ENCODE data around the gene LPP. TPM values are rescaled to one million over a fixed set of nuclear protein-coding genes. Genes with fewer than 3 reads are reported as not detected.

The LPP gene
- total and polyA plus RNA-seq, 2 of the 4 experiments (the other 2 are of a cell fraction): 16.0 to 130 TPM

DNA sequence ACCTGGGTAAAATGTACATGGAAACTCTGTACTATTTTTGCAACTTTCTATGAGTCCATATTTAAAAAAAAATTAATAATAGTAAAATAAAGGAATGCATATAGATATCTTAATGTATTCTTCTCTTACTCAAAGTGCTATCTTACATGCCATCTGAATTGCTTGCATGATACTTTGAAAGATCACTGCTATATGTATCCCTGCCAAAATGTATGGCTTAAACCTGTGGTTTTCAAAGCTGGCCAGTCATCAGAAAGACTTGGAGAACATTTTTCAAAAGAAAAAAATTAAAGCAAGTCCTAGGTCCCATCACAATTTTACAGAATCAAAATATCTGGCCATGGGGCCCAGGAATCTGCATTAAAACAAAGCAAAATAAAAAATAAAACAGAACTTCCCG, 262.1 kb downstream of the LPP start:
- CTCF ChIA-PET: interaction anchor here (0.7 kb wide), 1 partner anchor 409 kb away, joined by 3 read pairs; no protein-coding TSS in a partner anchor
- Histone ChIP-seq H2AK5ac (ENCODE audit: low read depth, low read length) (no peak overlapping the region), H2BK15ac (ENCODE audit: low read depth, low read length) (no peak overlapping the region), H2BK120ac (ENCODE audit: low read depth, low read length) (no peak overlapping the region), H3K56ac (ENCODE audit: extremely low read depth, insufficient read depth, low read length) (no peak overlapping the region), H4K8ac (ENCODE audit: low read depth in 2 of 2, low read length in 2 of 2) (no peak overlapping the region), H3K4me2 (ENCODE audit: low read depth, low read length) (no peak overlapping the region), H3K4ac (ENCODE audit: low read depth, low read length) (no peak overlapping the region), H2BK5ac (ENCODE audit: low read depth, low read length, poor library complexity, severe bottlenecking) (no peak overlapping the region), H4K91ac (ENCODE audit: insufficient read depth, low read depth, low read length) (no peak overlapping the region), H3K9me3 (ENCODE audit: control insufficient read depth, insufficient read depth, low read length) (no peaks in the 10 kb centered on the region), H3K14ac (replicated peaks; ENCODE audit: low read depth, low read length) (no peak overlapping the region), H3K27me3 (ENCODE audit: control insufficient read depth, insufficient read depth, low read length) (no peaks in the 10 kb centered on the region), H3K23ac (ENCODE audit: low read depth, low read length) (no peak overlapping the region), H2AK9ac (replicated peaks; ENCODE audit: low read depth, low read length, poor library complexity) (no peak overlapping the region), H3K4me1 (ENCODE audit: control insufficient read depth, insufficient read depth, low read length) (peaks cover 3% of the 10 kb centered on the region; the same call in 1 of the 2 replicates), H2BK20ac (ENCODE audit: low read depth, low read length) (no peak overlapping the region), H4K5ac (ENCODE audit: low read depth, low read length) (no peak overlapping the region), H3K9ac (ENCODE audit: low read depth, low read length) (no peak overlapping the region), H3K9me1 (ENCODE audit: insufficient read depth, low read length) (peaks cover 3% of the 10 kb centered on the region), H3K27ac (ENCODE audit: insufficient read depth, low read length) (no peak overlapping the region), H3K4me3 (ENCODE audit: insufficient read depth, low read depth, low read length) (no peak overlapping the region), H3K18ac (ENCODE audit: low read depth, low read length) (no peak overlapping the region), H3K36me3 (ENCODE audit: control insufficient read depth, insufficient read depth, low read length) (peaks cover 2% of the 10 kb centered on the region; the same call in 1 of the 2 replicates), H4K20me1 (ENCODE audit: insufficient read depth, low read length) (peaks cover 32% of the 10 kb centered on the region), H2AFZ (replicated peaks; ENCODE audit: low read length, poor library complexity) (no peak overlapping the region), H3K79me1 (ENCODE audit: low read depth in 1 of 2, low read length in 2 of 2) (peaks cover 27 to 52% of the 10 kb centered on the region in 2 experiments)
- intact Hi-C loops (cut with micrococcal nuclease) (no loop called here), dilution Hi-C loops (cut with HindIII; ENCODE audit: low sequenced_read_pairs, unreplicated experiment) (no loop called here), in situ Hi-C loops (cut with MboI; ENCODE audit: low sequenced_read_pairs) (loop anchor here (25.0 kb wide), 1 partner anchor 679 kb away; the partner anchor contains the start of gene BCL6)
- DNase-seq (peak; percentile 45), ATAC-seq (ENCODE audit: low read depth) (no peak)
- TF ChIP-seq BHLHE40 (IDR thresholded peaks at IDR 0.05; ENCODE audit: low read depth, low read length) (no peak), MAZ (IDR thresholded peaks at IDR 0.05; ENCODE audit: borderline replicate concordance, low read depth, low read length) (no peak), CHD1 (IDR thresholded peaks at IDR 0.05; ENCODE audit: low read depth, low read length) (no peak), FOS (IDR thresholded peaks at IDR 0.05; ENCODE audit: low read depth, low read length) (no peak)
- TF ChIP-seq, protein P1, sequence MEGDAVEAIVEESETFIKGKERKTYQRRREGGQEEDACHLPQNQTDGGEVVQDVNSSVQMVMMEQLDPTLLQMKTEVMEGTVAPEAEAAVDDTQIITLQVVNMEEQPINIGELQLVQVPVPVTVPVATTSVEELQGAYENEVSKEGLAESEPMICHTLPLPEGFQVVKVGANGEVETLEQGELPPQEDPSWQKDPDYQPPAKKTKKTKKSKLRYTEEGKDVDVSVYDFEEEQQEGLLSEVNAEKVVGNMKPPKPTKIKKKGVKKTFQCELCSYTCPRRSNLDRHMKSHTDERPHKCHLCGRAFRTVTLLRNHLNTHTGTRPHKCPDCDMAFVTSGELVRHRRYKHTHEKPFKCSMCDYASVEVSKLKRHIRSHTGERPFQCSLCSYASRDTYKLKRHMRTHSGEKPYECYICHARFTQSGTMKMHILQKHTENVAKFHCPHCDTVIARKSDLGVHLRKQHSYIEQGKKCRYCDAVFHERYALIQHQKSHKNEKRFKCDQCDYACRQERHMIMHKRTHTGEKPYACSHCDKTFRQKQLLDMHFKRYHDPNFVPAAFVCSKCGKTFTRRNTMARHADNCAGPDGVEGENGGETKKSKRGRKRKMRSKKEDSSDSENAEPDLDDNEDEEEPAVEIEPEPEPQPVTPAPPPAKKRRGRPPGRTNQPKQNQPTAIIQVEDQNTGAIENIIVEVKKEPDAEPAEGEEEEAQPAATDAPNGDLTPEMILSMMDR (conservative IDR thresholded peaks at IDR 0.05; ENCODE audit: low read depth, low read length): no peak
- no TSS peak for BruUV-seq (replicated peaks)
- POLR2A ChIA-PET (ENCODE audit: unreplicated experiment): no interaction called here
- WGBS, 2 experiments (ENCODE audit: extremely low coverage in 2 of 2, insufficient read length in 1 of 2): no CpG with 5 or more reads among the region's 1 CpG
